ENCODE data around the gene ADAM10.

ADAM10 gene

DNA sequence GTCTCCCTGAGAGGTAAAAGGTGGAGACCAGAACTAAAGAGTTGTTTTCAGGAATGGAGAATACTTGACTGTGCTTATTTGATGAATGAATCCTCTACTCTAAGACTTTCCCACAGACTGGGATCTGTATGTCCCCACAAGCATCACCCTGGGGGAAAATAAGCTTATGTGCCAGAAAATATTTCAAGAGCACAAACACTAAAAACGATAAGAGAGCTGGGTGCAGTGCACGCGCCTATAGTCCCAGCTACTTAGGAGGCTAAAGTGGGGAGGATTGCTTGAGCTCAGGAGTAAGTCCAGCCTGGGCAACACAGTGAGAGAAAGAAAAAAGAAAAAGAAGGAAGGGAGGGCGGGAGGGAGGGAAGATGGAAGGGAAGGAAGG, 150.7 kb downstream of the ADAM10 start:
- Mint-ChIP-seq H3K4me3 (no peak overlapping the region), H3K9me3 (no peaks in the 10 kb centered on the region), H3K4me1 (peaks cover 6% of the 10 kb centered on the region), H3K27ac (peak overlapping the region in 1 of 2 donors; percentile 21), H3K27me3 (no peaks in the 10 kb centered on the region)
- DNase-seq = no peak
- no peak for ATAC-seq

GRCh38 chr15:58597943-58598828, 151.3 kb downstream of the ADAM10 start:
- Mint-ChIP-seq H3K4me1 (peaks cover 11% of the 10 kb centered on the region), H3K27me3 (no peaks in the 10 kb centered on the region), H3K27ac (peak overlapping the region in 1 of 2 donors; percentile 21), H3K9me3 (no peaks in the 10 kb centered on the region), H3K4me3 (no peak overlapping the region)
- no peak for ATAC-seq
- DNase-seq = no peak

DNA sequence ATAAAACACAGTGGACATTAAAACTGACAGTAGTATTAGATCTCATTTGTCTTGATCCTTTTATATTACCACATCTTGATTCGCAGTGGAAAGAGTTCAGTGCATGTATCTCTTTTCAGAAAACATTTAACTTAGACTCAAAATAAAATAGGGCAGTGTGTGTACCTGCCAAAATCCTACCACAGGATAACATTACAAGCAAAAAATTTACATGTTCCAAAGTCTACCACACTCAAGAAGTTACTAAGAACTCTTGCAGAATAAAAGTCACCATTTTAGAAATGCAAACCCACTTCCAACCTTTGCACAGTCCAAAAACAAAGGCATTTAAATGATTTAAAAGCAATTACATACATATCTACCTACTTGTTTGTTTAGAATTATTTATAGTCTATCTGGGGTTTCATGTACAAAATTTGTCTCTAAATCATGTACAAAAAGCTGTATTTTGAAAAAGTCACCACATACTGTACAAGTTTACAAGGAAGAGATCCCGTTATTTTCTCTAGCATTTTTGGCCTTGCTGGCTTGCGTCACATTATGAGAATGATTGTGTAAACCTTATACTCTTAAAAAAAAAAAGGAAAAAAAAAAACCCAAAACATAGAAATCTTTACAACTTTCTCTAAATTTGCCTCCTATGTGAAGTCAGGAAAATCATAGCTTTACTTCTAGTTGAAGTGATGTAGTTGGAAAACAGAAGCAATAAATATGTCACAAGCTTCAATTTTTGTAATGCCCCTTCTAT, 153.8 kb downstream of the ADAM10 start:
- Mint-ChIP-seq H3K4me1 (peaks cover 11% of the 10 kb centered on the region), H3K9me3 (no peaks in the 10 kb centered on the region), H3K27me3 (no peaks in the 10 kb centered on the region), H3K4me3 (no peak overlapping the region), H3K27ac (no peak overlapping the region)
- no peak for ATAC-seq
- no peak for DNase-seq

DNA sequence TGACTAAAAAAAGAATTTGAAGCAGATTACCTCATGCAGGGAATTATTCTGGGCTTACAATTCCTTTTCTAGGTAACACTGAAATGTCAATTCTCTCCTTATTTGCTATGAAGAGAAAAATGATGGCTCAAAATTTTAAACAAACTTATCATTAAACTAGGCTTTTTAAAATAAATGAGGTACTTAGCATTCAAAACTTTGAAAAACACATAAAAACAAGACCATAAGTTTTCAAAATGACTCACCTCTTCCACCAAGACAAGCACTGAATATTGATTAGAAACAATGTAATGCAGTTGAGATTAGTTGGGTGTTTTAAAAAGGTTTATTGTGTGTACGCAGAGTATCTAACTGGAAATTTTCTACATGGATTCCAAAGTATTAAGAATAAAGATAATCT, 154.6 kb downstream of the ADAM10 start:
- Mint-ChIP-seq H3K4me1 (peaks cover 11% of the 10 kb centered on the region), H3K9me3 (no peaks in the 10 kb centered on the region)
- ATAC-seq = no peak

DNA sequence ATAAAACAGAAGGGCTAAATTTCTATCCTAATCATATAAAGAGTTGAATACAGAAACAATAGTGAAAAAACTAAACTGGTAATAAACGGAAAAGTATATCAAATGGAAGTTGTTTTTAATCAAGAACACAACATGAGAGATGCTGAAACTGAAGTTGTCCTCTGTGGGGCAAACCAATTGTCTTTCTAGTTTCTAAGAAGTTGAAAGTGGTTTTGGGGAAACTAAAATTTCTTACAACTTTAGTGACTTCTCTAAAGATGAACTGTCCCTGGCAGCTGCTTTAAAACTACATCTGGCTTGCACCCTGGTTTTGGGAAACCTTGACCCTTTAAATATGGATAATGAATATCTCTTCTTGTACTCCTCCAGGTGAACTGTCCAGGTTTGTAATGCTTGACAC, 155.6 kb downstream of the ADAM10 start:
- H3K27me3 Mint-ChIP-seq = no peaks in the 10 kb centered on the region
- H3K4me1 Mint-ChIP-seq = peaks cover 11% of the 10 kb centered on the region
- ATAC-seq = no peak
- DNase-seq = no peak
- peak overlapping the region; percentile 29 to 79 for H3K27ac Mint-ChIP-seq
- peak overlapping the region in 1 of 2 donors; percentile 46 for H3K4me3 Mint-ChIP-seq
- H3K9me3 Mint-ChIP-seq = no peaks in the 10 kb centered on the region

More for the DNA sequence above, 154.6 kb downstream of the ADAM10 start:
- Mint-ChIP-seq H3K27me3 (no peaks in the 10 kb centered on the region), H3K4me3 (peak overlapping the region in 1 of 2 donors; percentile 8), H3K27ac (no peak overlapping the region)
- no peak for DNase-seq

DNA sequence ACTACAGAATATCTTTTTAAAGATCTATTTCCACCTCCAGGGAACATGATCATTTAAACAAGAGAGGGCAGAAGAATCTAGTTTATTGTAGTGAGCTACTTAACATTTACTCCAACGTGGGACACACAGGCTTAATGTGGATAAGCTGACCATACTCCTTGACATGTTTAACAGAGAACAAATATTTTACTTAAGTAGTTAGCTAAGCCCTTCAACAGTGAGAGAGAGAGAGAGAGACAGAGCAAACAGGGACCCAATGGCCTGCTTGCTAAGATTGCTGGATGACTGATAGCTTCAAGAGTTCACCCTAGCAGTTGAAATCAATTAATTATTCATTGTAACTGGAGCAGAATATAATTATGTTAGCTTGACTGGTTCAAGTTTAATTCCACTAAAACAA, 158.6 kb downstream of the ADAM10 start:
- Mint-ChIP-seq H3K27me3 (no peaks in the 10 kb centered on the region), H3K9me3 (no peaks in the 10 kb centered on the region), H3K4me3 (no peak overlapping the region), H3K4me1 (peaks cover 11% of the 10 kb centered on the region), H3K27ac (peak overlapping the region in 1 of 2 donors; percentile 56)
- ATAC-seq (no peak), DNase-seq (no peak)

- ATAC-seq = no peak
- Mint-ChIP-seq H3K27me3 (no peaks in the 10 kb centered on the region), H3K9me3 (no peaks in the 10 kb centered on the region), H3K27ac (no peak overlapping the region), H3K4me3 (no peak overlapping the region), H3K4me1 (peaks cover 16% of the 10 kb centered on the region)
- no peak for DNase-seq
Measured at GRCh38 chr15:58590236-58590635, 159.3 kb downstream of the ADAM10 start.

- Mint-ChIP-seq H3K27me3 (peaks cover 8% of the 10 kb centered on the region), H3K27ac (no peak overlapping the region), H3K4me1 (peaks cover 17% of the 10 kb centered on the region), H3K4me3 (no peak overlapping the region), H3K9me3 (peaks cover 0 to 6% of the 10 kb centered on the region in 2 donors)
- ATAC-seq (no peak), DNase-seq (no peak)
Measured at GRCh38 chr15:58589047-58589446, 160.5 kb downstream of the ADAM10 start.

GRCh38 chr15:58588096-58588495, 161.4 kb downstream of the ADAM10 start:
- Mint-ChIP-seq H3K9me3 (peaks cover 7 to 14% of the 10 kb centered on the region in 2 donors), H3K4me3 (no peak overlapping the region), H3K4me1 (peaks cover 8% of the 10 kb centered on the region), H3K27me3 (peaks cover 9% of the 10 kb centered on the region), H3K27ac (peak overlapping the region in 1 of 2 donors; percentile 2)
- no peak for ATAC-seq
- DNase-seq = no peak

- Mint-ChIP-seq H3K27ac (no peak overlapping the region), H3K4me1 (peaks cover 8% of the 10 kb centered on the region), H3K27me3 (peaks cover 9% of the 10 kb centered on the region), H3K9me3 (peaks cover 9 to 15% of the 10 kb centered on the region in 2 donors), H3K4me3 (no peak overlapping the region)
- ATAC-seq (no peak), DNase-seq (no peak)
Measured at GRCh38 chr15:58587486-58587885, 162.0 kb downstream of the ADAM10 start.

DNA sequence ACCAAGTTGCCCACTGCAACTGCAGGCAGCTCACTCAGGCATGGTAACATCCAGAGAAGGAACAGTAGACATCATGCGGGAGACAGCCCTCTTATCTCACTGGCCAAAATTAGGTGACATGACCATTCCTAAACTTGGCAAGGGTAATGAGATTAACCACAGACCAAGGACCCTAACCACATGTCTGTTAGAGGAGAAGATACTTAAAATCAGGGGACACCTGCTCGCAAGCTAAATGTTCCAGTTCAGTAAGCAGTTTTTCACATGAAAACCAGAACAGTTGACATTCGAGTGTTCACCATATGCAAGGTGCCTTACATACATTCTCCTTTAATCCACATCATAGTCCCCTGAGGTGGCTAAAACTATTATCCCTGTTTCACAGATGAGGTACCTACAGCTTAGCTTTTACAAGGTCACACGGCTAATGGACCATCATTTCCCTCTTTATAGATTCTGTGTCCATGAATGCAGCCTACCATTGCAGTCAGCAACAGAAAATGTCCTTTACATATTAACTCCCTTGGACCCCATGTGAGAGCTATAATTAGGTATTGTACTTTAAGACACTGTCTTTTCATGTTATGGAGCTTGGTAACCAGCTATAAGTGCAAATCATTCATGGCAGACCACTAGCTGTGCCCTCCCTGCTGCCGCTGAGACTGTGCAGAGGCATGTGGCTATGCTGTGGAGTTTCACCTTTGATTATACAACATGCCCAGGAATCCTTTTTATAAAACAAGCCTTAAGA, 163.6 kb downstream of the ADAM10 start:
- H3K27ac Mint-ChIP-seq = peak overlapping the region in 1 of 2 donors; percentile 64
- peaks cover 8% of the 10 kb centered on the region for H3K4me1 Mint-ChIP-seq
- peaks cover 9% of the 10 kb centered on the region for H3K27me3 Mint-ChIP-seq
- H3K4me3 Mint-ChIP-seq = no peak overlapping the region
- H3K9me3 Mint-ChIP-seq = peaks cover 9 to 15% of the 10 kb centered on the region in 2 donors
- no peak for ATAC-seq
- no peak for DNase-seq

DNA sequence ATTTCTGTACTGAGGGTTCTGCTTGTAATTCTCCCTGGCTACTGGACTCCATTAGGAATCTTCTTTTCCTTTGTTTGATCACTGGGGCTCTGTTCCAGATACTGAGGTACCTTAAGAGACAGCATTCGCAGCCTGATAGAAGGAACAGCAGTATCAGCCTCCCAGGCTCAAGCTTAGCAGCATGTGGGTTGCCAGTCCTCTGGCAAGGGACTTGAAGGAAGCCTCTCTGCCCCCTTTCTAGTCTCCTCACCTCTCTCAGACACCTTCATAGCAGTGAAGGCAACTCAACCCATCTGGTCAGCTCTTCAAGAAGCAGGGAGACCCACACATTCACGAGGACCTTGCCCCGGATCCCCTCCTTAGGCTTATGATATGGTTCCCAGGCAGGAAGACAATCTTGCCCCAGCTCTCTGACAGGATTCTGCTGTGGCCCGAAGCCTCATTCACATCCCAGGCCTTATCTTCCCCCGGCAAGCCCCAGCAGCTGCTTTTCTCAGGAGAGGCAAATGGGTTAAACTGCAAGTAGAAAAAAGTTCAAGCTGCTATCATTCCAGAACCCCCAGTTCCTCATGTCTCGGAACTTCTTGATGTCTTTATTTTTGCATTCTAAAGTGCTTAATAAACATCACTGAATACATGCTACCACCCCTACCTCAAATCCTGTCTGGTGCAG, 164.6 kb downstream of the ADAM10 start:
- DNase-seq (no peak), ATAC-seq (no peak)
- Mint-ChIP-seq H3K27me3 (peaks cover 9% of the 10 kb centered on the region), H3K27ac (no peak overlapping the region), H3K9me3 (peaks cover 9 to 15% of the 10 kb centered on the region in 2 donors), H3K4me1 (peaks cover 8% of the 10 kb centered on the region), H3K4me3 (no peak overlapping the region)

- H3K27me3 Mint-ChIP-seq = peaks cover 9% of the 10 kb centered on the region
- peaks cover 9 to 15% of the 10 kb centered on the region in 2 donors for H3K9me3 Mint-ChIP-seq
- DNase-seq (no peak), ATAC-seq (no peak)
- H3K4me3 Mint-ChIP-seq = no peak overlapping the region
- peak overlapping the region in 1 of 2 donors; percentile 63 for H3K27ac Mint-ChIP-seq
- H3K4me1 Mint-ChIP-seq = peaks cover 8% of the 10 kb centered on the region
Measured at GRCh38 chr15:58583171-58583908, 166.2 kb downstream of the ADAM10 start.

GRCh38 chr15:58582160-58582559, 167.3 kb downstream of the ADAM10 start:
- H3K27ac Mint-ChIP-seq = no peak overlapping the region
- DNase-seq = no peak

More at GRCh38 chr15:58582160-58582559, 167.3 kb downstream of the ADAM10 start:
- peaks cover 9% of the 10 kb centered on the region for H3K27me3 Mint-ChIP-seq
- no peak overlapping the region for H3K4me3 Mint-ChIP-seq
- H3K9me3 Mint-ChIP-seq = peaks cover 9 to 15% of the 10 kb centered on the region in 2 donors
- H3K4me1 Mint-ChIP-seq = peaks cover 8% of the 10 kb centered on the region
- ATAC-seq = no peak
